COLO668 (cell line): Measurements from ENCODE around the gene PAM.
"Not testable (repeated sequence)": the region's sequence is repeated elsewhere in the genome, so short reads cannot be mapped to it uniquely, and the experiment has no call there.

Source experiments
- DNase-seq: peaks from one replicate; lab custom pipeline; 2025; ENCODE audit not compliant: unreplicated experiment; lab: John Stamatoyannopoulos, UW

The PAM gene

GRCh38 chr5:103035701-103036100 is 280.6 kb downstream of the PAM start:
- no peak for DNase-seq

- no peak for DNase-seq
These were observed 281.5 kb downstream of the PAM start for GRCh38 chr5:103036601-103037000.

- no peak for DNase-seq
These were observed 282.8 kb downstream of the PAM start for GRCh38 chr5:103037673-103038455.

- DNase-seq, result no peak
These were observed 286.1 kb downstream of the PAM start for GRCh38 chr5:103041071-103041676.

- DNase-seq, result not testable (repeated sequence)
These were observed 291.6 kb downstream of the PAM start for GRCh38 chr5:103046706-103047105.

- DNase-seq, result no peak
These were observed 302.4 kb downstream of the PAM start for GRCh38 chr5:103057208-103058130.

GRCh38 chr5:103059525-103059924 is 304.4 kb downstream of the PAM start:
- no peak for DNase-seq

GRCh38 chr5:103060424-103060954 is 305.4 kb downstream of the PAM start:
- DNase-seq, result no peak

GRCh38 chr5:103066326-103066725 is 311.2 kb downstream of the PAM start:
- DNase-seq, result no peak

GRCh38 chr5:103073500-103073899 is 318.4 kb downstream of the PAM start:
- not testable (repeated sequence) for DNase-seq

- DNase-seq, result no peak
These were observed 320.3 kb downstream of the PAM start for GRCh38 chr5:103075442-103075841.
